ENCODE results near the gene COX10. TPM values are rescaled to one million over a fixed set of nuclear protein-coding genes. Genes with fewer than 3 reads are reported as not detected.

COX10 gene
- total RNA-seq, 2 donors from 2014 or later: 20.8 to 46.1 TPM

DNA sequence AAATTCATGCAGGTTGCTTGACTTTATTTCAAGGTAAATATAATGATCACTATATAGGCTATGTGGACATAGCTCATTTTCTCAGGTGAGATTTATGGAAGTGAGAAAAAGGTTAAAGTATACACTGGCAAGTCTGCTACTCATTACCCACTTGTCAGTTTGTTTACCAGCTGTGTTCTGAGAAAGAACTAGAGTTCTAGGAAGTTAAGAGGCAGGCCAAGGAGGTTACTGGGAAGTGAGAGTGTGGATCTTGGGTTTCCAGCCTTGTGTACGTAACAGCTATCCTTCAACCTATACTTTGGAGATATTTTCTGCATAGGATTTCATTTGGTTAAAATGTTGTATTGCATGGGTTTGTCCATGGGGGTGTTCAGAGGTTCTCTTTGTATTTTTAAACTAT, 31.9 kb upstream of the COX10 start:
- H3K4me3 ChIP-seq: no peak overlapping the region
- intact Hi-C loops (cut with DNase I): no loop called here
- H3K27me3 ChIP-seq: no peaks in the 10 kb centered on the region
- H3K9me3 ChIP-seq: no peaks in the 10 kb centered on the region
- DNase-seq: no peak
- TF ChIP-seq CTCF (IDR thresholded peaks at IDR 0.05) (no peak), POLR2A (IDR thresholded peaks at IDR 0.05) (no peak)
- WGBS, 2 donors: 72 to 96% methylated on average over 1 of the region's 1 CpG
- no peaks in the 10 kb centered on the region for H3K36me3 ChIP-seq (replicated peaks in 1 of 2; ENCODE audit: insufficient read depth in 1 of 2, low read depth in 2 of 2)
- no peak overlapping the region for H3K27ac ChIP-seq
- H3K4me1 ChIP-seq: no peaks in the 10 kb centered on the region
- no peak for ATAC-seq

DNA sequence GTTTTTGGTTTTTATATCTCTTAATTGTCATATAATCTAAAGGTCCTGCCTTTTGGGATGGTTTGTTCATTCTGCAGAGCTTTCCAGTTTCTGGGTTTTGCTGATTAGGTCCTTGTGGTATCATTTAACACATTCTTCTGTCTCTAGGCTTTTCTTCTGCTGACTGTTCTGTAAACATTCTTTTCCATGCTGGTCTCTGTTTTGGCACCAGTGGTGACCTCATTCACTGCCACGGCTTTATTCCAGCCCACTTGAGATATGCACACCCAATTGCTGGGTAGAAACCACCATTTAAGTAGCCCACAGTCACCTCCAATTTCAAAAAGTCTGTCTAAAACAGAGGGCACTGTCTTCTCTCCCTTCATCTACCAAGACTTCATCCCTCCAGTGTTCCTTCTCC, 31.1 kb upstream of the COX10 start:
- WGBS, 2 donors: 28 to 35% methylated on average over 1 of the region's 1 CpG
- Histone ChIP-seq H3K27ac (no peak overlapping the region), H3K9me3 (no peaks in the 10 kb centered on the region), H3K27me3 (no peaks in the 10 kb centered on the region), H3K4me3 (no peak overlapping the region), H3K36me3 (replicated peaks in 1 of 2; ENCODE audit: insufficient read depth in 1 of 2, low read depth in 2 of 2) (no peaks in the 10 kb centered on the region), H3K4me1 (no peaks in the 10 kb centered on the region)
- DNase-seq (no peak), ATAC-seq (no peak)
- no peak for TF ChIP-seq POLR2A (IDR thresholded peaks at IDR 0.05)
- TF ChIP-seq CTCF (IDR thresholded peaks at IDR 0.05): no peak
- intact Hi-C loops (cut with DNase I): no loop called here

DNA sequence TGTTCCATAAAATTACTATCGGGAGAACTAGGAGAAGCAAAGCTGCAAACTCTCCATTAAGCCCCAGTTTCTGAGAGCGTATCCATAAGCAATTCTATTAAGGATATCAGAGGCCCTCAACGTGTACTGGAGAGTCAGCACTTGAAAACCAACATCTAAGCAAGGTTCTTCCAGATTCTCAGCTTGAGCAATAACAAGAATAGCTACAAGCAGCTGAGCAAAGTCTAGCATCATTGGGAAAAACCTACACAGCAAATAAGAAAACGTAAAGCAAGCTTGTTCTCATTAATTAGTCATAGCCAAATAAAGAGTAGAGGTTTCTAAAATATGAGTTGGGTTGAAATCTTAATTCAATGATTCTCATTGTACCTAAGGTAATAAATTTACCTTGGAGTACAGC, 26.9 kb upstream of the COX10 start:
- no peak for TF ChIP-seq CTCF (IDR thresholded peaks at IDR 0.05)
- no peak for TF ChIP-seq POLR2A (IDR thresholded peaks at IDR 0.05)
- no peak overlapping the region for H3K4me3 ChIP-seq
- DNase-seq: no peak
- WGBS, 2 donors: 78 to 91% methylated on average over 4 of the region's 4 CpGs
- H3K27ac ChIP-seq: no peak overlapping the region
- no peaks in the 10 kb centered on the region for H3K27me3 ChIP-seq
- H3K36me3 ChIP-seq (replicated peaks in 1 of 2; ENCODE audit: insufficient read depth in 1 of 2, low read depth in 2 of 2): no peaks in the 10 kb centered on the region
- H3K4me1 ChIP-seq: no peaks in the 10 kb centered on the region
- intact Hi-C loops (cut with DNase I): no loop called here
- no peaks in the 10 kb centered on the region for H3K9me3 ChIP-seq
- no peak for ATAC-seq

DNA sequence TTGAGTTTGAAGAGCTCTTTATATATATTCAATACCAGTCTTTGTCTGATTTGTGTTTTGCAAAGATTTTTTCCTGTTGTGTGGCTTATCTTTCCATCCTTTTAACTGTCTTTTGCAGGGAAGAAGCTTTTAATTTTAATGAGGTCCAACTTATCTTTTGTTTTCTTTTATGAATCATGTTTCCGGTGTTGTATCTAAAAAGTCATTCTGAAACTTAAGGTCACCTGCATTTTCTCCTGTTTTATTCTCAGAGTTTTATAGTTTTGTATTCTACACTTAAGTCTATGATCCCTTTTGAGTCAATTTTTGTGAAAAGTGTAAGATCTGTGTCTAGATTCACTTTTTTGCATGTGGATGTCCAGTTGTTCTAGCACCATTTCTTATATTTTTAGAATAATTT, 24.6 kb upstream of the COX10 start:
- no peaks in the 10 kb centered on the region for H3K4me1 ChIP-seq
- no peaks in the 10 kb centered on the region for H3K27me3 ChIP-seq
- ATAC-seq (no peak), DNase-seq (no peak)
- H3K27ac ChIP-seq: no peak overlapping the region
- intact Hi-C loops (cut with DNase I): no loop called here
- H3K36me3 ChIP-seq (replicated peaks in 1 of 2; ENCODE audit: insufficient read depth in 1 of 2, low read depth in 2 of 2): no peaks in the 10 kb centered on the region
- 79 to 87% methylated on average over 1 of the region's 1 CpG for WGBS, 2 donors
- no peaks in the 10 kb centered on the region for H3K9me3 ChIP-seq
- TF ChIP-seq POLR2A (IDR thresholded peaks at IDR 0.05): no peak
- TF ChIP-seq CTCF (IDR thresholded peaks at IDR 0.05): no peak
- H3K4me3 ChIP-seq: no peak overlapping the region

- no peaks in the 10 kb centered on the region for H3K9me3 ChIP-seq
- 86 to 89% methylated on average over 6 of the region's 6 CpGs for WGBS, 2 donors
- TF ChIP-seq CTCF (IDR thresholded peaks at IDR 0.05) (no peak), POLR2A (IDR thresholded peaks at IDR 0.05) (no peak)
- H3K27ac ChIP-seq: no peak overlapping the region
- ATAC-seq (no peak), DNase-seq (no peak)
- no peak overlapping the region for H3K4me3 ChIP-seq
- no peaks in the 10 kb centered on the region for H3K36me3 ChIP-seq (replicated peaks in 1 of 2; ENCODE audit: insufficient read depth in 1 of 2, low read depth in 2 of 2)
- no peaks in the 10 kb centered on the region for H3K4me1 ChIP-seq
- no peaks in the 10 kb centered on the region for H3K27me3 ChIP-seq
- intact Hi-C loops (cut with DNase I): no loop called here
Measured at GRCh38 chr17:14046978-14047377, 22.3 kb upstream of the COX10 start.

Measured in body of pancreas (tissue), 4 donors.